GM19193 (cell line): ENCODE measurements around the gene WASF2.

Experiments
- POLR2A ChIP-seq: IDR thresholded peaks from 4 replicates; pipeline ENCODE4 v1.6.1; 2011; ENCODE audit not compliant: insufficient read depth, insufficient read length; ENCODE audit errors: extremely low read depth

The WASF2 gene

DNA sequence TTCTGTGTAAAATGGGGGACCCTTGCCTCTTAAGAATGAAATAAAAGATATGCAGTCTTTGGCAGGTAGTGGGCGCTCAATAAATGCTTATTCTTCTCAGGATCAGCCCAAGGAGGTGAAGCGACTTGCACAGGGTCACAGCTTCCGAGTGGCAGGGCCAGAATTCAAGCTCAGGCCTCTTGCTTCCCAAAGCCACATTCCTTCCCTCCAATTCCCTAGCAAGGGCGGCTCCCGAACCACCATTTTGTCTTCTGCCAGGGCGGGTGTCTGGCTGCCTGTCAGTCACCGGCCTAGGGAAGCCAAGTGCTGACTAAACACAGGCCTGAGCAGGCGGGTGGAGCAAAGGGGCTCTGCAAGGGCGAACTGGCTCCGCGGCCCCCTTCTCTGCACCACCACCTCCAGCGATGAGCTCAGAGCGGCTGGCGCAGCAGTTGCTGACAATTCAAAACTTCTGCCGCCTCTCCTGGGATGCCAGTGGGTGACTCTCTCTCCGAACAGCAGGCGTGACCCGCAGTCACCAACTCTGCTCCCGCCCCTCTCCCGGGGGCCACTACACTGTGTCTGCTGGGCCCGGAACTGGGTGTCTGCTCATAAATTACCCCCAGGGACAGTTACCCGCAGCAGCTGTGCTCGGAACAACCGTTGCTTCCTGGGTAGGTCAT lies 86.8 kb downstream of the WASF2 start:
- peak; percentile 39 for TF ChIP-seq POLR2A

DNA sequence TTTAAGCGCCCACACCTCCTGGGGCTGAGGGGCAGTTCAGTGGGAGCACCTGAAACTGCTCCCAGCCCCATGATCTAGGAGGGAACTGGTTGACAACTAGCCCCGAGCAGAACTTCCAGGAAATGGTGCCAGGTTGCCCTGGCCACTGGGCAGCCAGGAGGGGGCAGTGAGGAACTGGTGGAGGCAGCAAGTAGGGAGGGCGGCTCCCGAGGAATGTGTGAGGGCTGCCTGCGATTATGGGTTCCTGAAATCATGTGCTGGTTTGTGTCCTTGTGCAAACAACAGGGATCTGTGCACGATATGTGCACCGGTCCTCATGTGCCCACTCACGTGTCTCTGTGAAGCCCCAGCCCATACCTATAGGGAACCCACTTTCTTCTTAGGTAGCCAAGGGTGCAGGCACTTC lies 87.6 kb downstream of the WASF2 start:
- no peak for TF ChIP-seq POLR2A

DNA sequence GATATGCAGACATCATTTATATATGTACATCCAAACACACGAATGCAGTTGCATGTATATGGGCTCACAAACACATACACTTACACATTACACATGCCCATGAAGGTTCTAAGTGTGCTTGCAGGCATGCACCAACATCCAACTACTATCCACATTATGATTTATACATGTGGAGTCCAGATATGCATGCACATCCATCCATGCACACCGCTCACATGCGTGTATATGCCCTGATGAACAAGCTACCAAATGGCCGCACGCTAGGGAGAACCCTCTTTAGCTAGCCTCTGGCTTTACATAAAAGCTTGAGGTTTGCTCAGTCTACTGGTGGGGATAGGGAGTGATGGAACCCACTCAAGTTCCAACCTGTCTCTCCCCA lies 89.0 kb downstream of the WASF2 start:
- no peak for TF ChIP-seq POLR2A

DNA sequence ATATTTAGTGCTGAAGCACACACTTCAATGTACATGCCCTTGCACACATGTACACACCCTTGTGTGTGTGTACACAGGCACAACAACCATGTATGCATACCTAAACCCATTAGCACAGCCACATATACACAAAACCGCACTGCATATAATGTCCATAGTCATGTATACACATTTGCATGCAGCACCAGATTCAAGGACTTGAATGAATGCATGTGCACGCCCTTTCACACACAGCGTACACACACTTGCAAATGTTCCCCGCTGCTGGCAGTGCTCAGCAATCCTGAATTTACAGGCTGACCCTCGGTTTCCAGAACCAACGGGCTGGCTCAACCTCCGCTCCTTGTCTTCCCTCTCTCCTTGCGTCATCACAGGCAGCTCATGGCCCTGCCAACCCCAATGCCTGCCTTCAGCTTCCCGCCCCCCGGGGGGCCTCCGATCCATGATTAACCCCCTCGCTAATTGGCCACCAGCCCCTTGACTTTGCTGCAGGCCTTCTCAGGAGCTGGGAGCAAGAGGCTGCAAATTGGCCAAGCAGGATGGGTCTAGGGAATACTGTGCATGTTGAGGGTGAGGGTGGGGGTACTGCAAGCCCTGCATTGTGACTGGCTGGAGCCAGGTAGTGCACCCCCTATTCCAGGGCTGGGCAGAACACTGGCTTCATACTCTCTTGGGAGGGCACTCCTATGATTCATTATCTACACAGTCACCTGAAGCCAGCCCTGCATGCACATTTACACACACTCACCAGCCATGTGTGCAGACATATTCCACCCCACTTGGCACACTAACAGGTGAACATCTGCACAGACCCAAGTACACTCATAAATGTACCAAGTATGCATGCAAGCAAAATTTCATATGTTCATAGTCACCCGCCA lies 89.6 kb downstream of the WASF2 start:
- peak; percentile 30 for TF ChIP-seq POLR2A

DNA sequence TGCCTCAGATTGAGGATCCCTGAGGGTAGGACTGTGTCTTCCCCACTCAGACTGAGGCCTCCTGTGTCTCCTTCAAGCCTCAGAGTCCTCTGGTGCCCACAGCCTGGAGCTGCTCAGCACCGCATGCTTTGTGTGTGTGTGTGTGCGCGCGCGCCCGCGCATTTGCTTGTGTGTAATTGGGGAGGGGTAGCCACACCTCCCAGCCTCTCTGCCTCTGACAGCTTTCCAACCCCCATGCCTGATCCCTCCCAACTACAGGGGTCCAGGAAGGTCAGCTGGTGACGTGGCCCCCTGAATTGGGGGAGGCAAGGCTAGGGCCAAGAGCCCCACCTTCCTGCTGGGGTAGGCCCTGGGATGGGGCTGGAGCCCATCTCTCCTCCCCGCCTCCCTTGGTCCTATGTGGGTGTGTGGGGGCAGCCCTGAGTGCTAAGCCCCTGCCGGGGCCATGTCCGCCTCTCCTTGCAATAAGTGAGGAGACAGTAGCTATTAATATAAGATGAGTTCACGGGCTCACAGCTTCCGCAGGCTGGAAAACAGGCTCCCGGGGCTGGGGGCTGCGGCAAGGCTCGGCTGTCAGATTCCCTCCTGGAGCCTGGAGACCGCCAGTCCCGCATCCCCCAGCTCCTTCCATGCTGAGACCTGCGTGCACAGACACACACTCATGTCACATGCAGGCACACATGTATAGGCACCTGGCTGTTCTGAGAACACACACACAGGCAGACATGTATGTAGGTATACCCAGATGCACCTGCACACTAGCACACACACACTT lies 90.5 kb downstream of the WASF2 start:
- no peak for TF ChIP-seq POLR2A

DNA sequence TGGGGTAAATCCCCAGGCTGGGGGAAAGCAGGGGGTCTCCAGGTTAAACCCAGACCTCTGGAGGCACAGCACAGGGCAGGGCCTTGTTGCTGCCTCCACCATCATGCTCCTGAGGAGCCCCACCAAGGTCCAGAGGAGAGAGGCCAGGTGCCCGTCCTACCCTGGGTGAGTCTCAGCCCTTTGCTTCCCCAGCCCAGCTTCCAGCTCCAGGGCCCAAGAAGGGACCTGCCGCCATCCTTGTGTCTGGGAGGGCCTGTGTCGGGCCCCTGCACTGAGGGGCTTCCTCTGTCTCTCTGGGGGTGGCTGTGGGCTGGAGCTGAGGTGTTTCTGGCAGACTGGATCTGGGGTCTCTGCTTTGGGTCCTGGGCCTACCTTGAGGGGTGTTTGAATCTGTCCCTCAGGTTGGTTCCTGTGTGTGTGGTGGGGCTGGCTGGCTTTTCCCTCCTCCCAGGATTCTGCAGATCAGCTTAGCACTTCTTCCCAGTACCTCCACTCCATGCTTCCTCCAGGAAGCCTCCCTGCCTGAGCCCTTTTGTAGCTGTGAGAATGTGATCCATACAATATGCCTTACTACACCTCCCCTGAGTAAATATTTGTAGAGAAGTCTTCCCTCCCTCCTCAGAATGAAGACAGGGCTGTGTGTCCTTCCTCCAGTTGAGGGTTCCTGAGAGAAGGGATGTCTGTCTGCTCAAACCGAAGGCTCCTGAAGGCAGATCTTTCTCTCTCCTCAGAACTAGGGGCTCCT lies 91.4 kb downstream of the WASF2 start:
- no peak for TF ChIP-seq POLR2A

DNA sequence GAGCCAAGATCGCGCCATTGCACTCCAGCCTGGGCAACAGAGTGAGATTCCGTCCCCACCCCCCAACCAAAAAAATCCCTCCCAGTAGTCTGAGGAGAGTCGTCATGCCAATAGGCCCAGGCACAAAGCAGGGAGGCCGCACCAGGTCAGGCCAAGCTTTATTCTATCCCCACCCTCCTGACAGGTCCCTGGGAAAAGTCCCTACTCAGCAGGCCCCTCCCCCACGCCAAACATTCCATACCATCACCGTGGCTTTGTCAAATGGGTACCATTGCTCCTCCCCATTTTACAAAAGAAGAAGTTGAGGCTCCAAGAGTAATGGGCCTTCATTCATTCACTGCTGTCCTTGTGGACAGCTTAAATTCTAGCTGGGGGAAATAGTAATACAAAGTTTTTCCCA lies 92.2 kb downstream of the WASF2 start:
- TF ChIP-seq POLR2A: no peak

DNA sequence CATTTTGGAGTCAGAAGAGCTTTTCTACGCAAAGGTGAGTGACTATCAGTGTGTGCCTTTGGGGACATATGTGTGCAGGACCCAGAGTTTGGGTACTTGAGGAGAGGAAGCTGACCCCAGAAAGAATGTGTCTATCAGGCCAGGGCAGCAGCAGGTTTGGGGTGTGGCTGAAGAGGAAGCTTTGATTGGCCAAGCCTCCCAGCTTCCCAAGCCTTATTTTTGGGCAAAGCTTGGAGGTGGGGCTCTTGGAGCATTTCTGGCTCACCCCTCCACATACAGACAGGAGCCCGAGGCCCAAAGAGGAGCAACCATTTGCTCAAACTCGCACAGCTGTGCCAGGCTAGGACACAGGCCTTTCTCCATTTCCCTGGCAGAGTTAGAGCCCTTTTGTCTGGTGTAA lies 92.9 kb downstream of the WASF2 start:
- TF ChIP-seq POLR2A: no peak

DNA sequence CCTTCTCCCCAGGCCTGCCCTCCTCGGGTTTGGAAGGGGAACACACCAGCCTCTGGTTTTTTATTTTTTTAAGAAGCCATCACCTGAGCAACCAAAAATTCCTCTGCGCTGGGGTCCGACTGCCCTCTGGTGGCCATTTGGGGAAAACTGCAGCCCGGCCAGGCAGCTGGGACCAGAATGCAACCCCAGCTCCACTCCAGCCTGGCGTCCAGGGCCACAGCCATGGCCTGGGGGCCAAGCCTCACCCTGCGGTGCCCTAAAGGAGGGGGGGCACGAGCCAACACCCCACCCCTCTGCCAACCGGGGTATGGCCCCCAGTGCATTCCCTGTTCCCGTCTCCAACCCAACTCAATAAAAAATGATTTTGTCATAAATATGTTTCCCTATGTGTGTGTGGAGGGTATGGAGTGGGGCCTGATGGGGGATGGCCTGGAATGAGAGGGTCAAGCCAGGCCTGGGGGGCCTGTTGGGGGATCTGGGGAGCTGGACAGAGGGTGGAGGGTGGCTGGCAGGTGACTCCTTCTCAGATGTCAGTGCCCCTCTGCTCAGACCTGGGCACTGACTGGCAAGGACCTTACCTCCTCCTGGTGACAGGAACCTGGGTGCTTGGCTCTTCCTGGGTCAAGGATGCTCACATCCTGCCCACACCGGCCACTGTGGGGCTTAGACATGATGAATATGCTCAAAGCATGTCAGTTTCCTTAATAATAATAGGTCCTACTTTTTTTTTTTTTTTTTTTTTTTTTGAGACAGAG lies 94.3 kb downstream of the WASF2 start:
- TF ChIP-seq POLR2A: no peak

DNA sequence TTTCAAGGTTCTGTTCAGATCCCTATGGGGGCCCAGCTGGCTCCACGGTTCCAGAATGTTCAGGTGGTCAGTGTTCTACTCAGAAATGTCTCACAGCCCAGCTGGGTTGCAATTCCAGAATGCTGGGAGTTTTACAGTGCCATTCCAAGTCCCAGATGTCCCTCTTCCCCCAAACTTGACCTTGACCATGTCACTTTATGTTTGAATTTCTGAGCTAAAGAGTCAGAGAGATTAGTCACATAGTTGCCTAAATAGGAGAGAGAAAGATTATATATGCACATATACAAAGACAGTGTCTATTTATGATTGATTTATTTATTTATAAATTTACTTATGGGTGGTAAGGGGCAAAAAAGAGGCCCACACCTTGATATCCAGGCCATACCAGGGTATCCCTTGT lies 95.0 kb downstream of the WASF2 start:
- no peak for TF ChIP-seq POLR2A

DNA sequence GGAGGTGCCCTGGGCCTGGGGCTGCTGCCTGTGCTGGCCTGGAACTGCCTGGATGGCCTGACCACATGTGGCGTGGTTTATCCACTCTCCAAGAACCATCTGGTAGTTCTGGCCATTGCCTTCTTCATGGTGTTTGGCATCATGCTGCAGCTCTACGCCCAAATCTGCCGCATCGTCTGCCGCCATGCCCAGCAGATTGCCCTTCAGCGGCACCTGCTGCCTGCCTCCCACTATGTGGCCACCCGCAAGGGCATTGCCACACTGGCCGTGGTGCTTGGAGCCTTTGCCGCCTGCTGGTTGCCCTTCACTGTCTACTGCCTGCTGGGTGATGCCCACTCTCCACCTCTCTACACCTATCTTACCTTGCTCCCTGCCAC lies 95.7 kb downstream of the WASF2 start:
- no peak for TF ChIP-seq POLR2A

DNA sequence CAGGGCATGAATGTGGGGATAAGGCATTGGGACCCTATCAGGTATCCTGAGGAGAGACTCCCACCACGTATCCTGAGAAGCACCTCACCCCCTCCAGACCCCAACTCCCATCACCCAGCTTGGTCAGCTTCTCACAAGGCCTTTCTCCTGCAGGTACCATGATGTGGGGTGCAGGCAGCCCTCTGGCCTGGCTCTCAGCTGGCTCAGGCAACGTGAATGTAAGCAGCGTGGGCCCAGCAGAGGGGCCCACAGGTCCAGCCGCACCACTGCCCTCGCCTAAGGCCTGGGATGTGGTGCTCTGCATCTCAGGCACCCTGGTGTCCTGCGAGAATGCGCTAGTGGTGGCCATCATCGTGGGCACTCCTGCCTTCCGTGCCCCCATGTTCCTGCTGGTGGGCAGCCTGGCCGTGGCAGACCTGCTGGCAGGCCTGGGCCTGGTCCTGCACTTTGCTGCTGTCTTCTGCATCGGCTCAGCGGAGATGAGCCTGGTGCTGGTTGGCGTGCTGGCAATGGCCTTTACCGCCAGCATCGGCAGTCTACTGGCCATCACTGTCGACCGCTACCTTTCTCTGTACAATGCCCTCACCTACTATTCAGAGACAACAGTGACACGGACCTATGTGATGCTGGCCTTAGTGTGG lies 96.2 kb downstream of the WASF2 start:
- no peak for TF ChIP-seq POLR2A

DNA sequence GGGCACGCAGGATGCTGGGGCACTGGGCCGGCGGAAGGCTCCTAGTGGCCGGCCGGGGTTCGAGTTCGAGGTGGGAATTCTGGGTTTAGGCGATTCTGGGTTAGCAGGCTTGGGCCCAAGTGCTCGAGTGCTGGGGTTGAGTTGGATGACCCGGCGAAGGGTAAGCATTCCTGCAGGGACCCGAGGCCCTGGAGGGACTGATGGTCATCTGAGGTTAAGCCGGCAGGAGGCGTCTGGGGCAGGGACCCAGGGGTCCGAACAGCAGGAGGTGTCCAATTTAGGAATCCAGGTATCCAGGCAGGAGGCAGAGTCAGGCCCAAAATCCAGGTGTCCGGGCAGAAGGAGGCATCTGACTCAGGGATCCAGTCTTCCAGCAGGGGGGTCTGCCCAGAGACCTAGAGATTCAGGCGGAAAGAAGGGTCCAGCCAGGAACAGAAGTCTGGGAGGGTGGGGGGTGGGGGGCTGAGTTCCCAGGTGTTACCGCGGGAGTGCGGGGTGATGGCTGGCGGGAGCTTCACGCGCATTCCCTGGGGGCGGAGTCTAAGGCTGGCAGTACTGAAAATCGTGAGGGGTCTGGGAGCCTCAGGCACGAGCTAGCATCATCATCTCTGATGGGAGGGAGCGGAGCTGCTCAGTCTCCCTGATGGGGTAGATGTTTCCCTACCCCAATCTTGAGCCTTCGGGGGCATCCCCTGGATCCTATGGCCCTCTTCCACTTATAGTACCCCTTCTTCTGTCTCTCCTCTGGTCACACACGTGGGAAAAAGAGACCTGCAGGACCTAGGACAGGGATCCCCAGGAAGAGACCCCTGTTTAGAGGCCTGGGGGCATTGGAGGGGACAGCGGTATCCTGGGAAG lies 97.0 kb downstream of the WASF2 start:
- no peak for TF ChIP-seq POLR2A
